Activated T-cell treated with anti-CD3 and anti-CD28 coated beads, Interleukin-2, amount 50 U/mL, for 24 hours (primary cell): ENCODE measurements around the gene MAS1.
"Not testable (repeated sequence)": the region's sequence is repeated elsewhere in the genome, so short reads cannot be mapped to it uniquely, and the experiment has no call there.

Source experiments
- DNase-seq: peaks from one replicate; pipeline ENCODE4 v3.0.0-alpha.2; 2020
- H3K27ac Mint-ChIP-seq: 2 replicates; pipeline ENCODE4 v1.8.0; 2020; ENCODE audit warnings: mild to moderate bottlenecking, mixed read lengths
- H3K27me3 Mint-ChIP-seq: 2 replicates; pipeline ENCODE4 v1.8.0; 2020; ENCODE audit warnings: mixed read lengths
- H3K36me3 Mint-ChIP-seq: 2 replicates; pipeline ENCODE4 v1.8.0; 2020; ENCODE audit warnings: low read depth, mixed read lengths
- H3K4me1 Mint-ChIP-seq: 2 replicates; pipeline ENCODE4 v1.8.0; 2020; ENCODE audit warnings: low read depth, mixed read lengths
- H3K4me3 Mint-ChIP-seq: 2 replicates; pipeline ENCODE4 v1.8.0; 2020; ENCODE audit warnings: mild to moderate bottlenecking, moderate library complexity, mixed read lengths
- H3K9me3 Mint-ChIP-seq: 2 replicates; pipeline ENCODE4 v1.8.0; 2020; ENCODE audit warnings: mixed read lengths

MAS1 gene

GRCh38 chr6:159890792-159891191 lies at the start of gene MAS1:
TSS of gene MAS1 (plus strand) at chr6:159890988. CDS start at chr6:159906956, 15,968 bp downstream.
- no peaks in the 10 kb centered on the region for H3K36me3 Mint-ChIP-seq
- no peak within 1 kb of the TSS for H3K4me3 Mint-ChIP-seq
- DNase-seq, result peak; percentile 11
- H3K4me1 Mint-ChIP-seq, result no peaks in the 10 kb centered on the region
- peaks cover 69% of the 10 kb centered on the region for H3K27me3 Mint-ChIP-seq
- no peaks in the 10 kb centered on the region for H3K9me3 Mint-ChIP-seq
- H3K27ac Mint-ChIP-seq, result no peak within 1 kb of the TSS

- Mint-ChIP-seq H3K27me3 (no peaks in the 10 kb centered on the region), H3K36me3 (no peaks in the 10 kb centered on the region), H3K27ac (no peak overlapping the region), H3K4me3 (no peak overlapping the region), H3K4me1 (peaks cover 3% of the 10 kb centered on the region), H3K9me3 (no peaks in the 10 kb centered on the region)
- DNase-seq, result no peak
These were observed 48.8 kb upstream of the MAS1 start for GRCh38 chr6:159842035-159842434.

GRCh38 chr6:159844737-159845645 lies 45.8 kb upstream of the MAS1 start:
- no peaks in the 10 kb centered on the region for H3K27me3 Mint-ChIP-seq
- H3K36me3 Mint-ChIP-seq, result no peaks in the 10 kb centered on the region
- peaks cover 3% of the 10 kb centered on the region for H3K4me1 Mint-ChIP-seq
- H3K9me3 Mint-ChIP-seq, result no peaks in the 10 kb centered on the region
- H3K4me3 Mint-ChIP-seq, result no peak overlapping the region
- no peak for DNase-seq
- H3K27ac Mint-ChIP-seq, result no peak overlapping the region

GRCh38 chr6:159848552-159848951 lies 42.2 kb upstream of the MAS1 start:
- not testable (repeated sequence) for H3K4me3 Mint-ChIP-seq, DNase-seq, H3K36me3 Mint-ChIP-seq, H3K4me1 Mint-ChIP-seq, H3K27me3 Mint-ChIP-seq, H3K9me3 Mint-ChIP-seq, H3K27ac Mint-ChIP-seq

- DNase-seq, H3K9me3 Mint-ChIP-seq, H3K27ac Mint-ChIP-seq, H3K4me1 Mint-ChIP-seq, H3K36me3 Mint-ChIP-seq, H3K27me3 Mint-ChIP-seq, H3K4me3 Mint-ChIP-seq: not testable (repeated sequence)
These were observed 40.9 kb upstream of the MAS1 start for GRCh38 chr6:159849851-159850250.

GRCh38 chr6:159852877-159853276 lies 37.9 kb upstream of the MAS1 start:
- no peak overlapping the region for H3K27ac Mint-ChIP-seq
- H3K9me3 Mint-ChIP-seq, result peaks cover 8% of the 10 kb centered on the region
- H3K4me1 Mint-ChIP-seq, result no peaks in the 10 kb centered on the region
- no peak for DNase-seq
- H3K36me3 Mint-ChIP-seq, result no peaks in the 10 kb centered on the region
- H3K27me3 Mint-ChIP-seq, result no peaks in the 10 kb centered on the region
- no peak overlapping the region for H3K4me3 Mint-ChIP-seq

GRCh38 chr6:159853754-159854153 lies 37.0 kb upstream of the MAS1 start:
- no peaks in the 10 kb centered on the region for H3K4me1 Mint-ChIP-seq
- DNase-seq, result no peak
- peaks cover 11% of the 10 kb centered on the region for H3K9me3 Mint-ChIP-seq
- no peaks in the 10 kb centered on the region for H3K36me3 Mint-ChIP-seq
- H3K27me3 Mint-ChIP-seq, result no peaks in the 10 kb centered on the region
- H3K27ac Mint-ChIP-seq, result no peak overlapping the region
- H3K4me3 Mint-ChIP-seq, result no peak overlapping the region

- peaks cover 11% of the 10 kb centered on the region for H3K9me3 Mint-ChIP-seq
- H3K36me3 Mint-ChIP-seq, result no peaks in the 10 kb centered on the region
- no peak overlapping the region for H3K4me3 Mint-ChIP-seq
- no peaks in the 10 kb centered on the region for H3K4me1 Mint-ChIP-seq
- no peak for DNase-seq
- no peaks in the 10 kb centered on the region for H3K27me3 Mint-ChIP-seq
- no peak overlapping the region for H3K27ac Mint-ChIP-seq
These were observed 35.8 kb upstream of the MAS1 start for GRCh38 chr6:159854959-159855358.

- Mint-ChIP-seq H3K36me3 (no peaks in the 10 kb centered on the region), H3K9me3 (peaks cover 11% of the 10 kb centered on the region), H3K4me1 (peaks cover 17% of the 10 kb centered on the region), H3K4me3 (no peak overlapping the region), H3K27me3 (no peaks in the 10 kb centered on the region), H3K27ac (no peak overlapping the region)
- no peak for DNase-seq
These were observed 32.5 kb upstream of the MAS1 start for GRCh38 chr6:159858259-159858658.

- Mint-ChIP-seq H3K4me1 (peaks cover 18% of the 10 kb centered on the region), H3K4me3 (no peak overlapping the region), H3K27ac (no peak overlapping the region), H3K36me3 (no peaks in the 10 kb centered on the region), H3K9me3 (peaks cover 11% of the 10 kb centered on the region), H3K27me3 (no peaks in the 10 kb centered on the region)
- no peak for DNase-seq
These were observed 30.3 kb upstream of the MAS1 start for GRCh38 chr6:159860482-159860881.

- no peak for DNase-seq
- no peak overlapping the region for H3K4me3 Mint-ChIP-seq
- peaks cover 18% of the 10 kb centered on the region for H3K4me1 Mint-ChIP-seq
- H3K27ac Mint-ChIP-seq, result peak overlapping the region; percentile 16
- no peaks in the 10 kb centered on the region for H3K27me3 Mint-ChIP-seq
- no peaks in the 10 kb centered on the region for H3K36me3 Mint-ChIP-seq
- H3K9me3 Mint-ChIP-seq, result peaks cover 7% of the 10 kb centered on the region
These were observed 28.7 kb upstream of the MAS1 start for GRCh38 chr6:159862103-159862502.

GRCh38 chr6:159863341-159863740 lies 27.4 kb upstream of the MAS1 start:
- not testable (repeated sequence) for H3K4me3 Mint-ChIP-seq, H3K9me3 Mint-ChIP-seq, H3K27me3 Mint-ChIP-seq, DNase-seq, H3K36me3 Mint-ChIP-seq, H3K27ac Mint-ChIP-seq
- H3K4me1 Mint-ChIP-seq, result peaks cover 18% of the 10 kb centered on the region

- no peaks in the 10 kb centered on the region for H3K27me3 Mint-ChIP-seq
- DNase-seq, result no peak
These were observed 25.4 kb upstream of the MAS1 start for GRCh38 chr6:159865226-159865920.

GRCh38 chr6:159866286-159867247 lies 24.2 kb upstream of the MAS1 start:
- no peak overlapping the region for H3K27ac Mint-ChIP-seq
- no peak overlapping the region for H3K4me3 Mint-ChIP-seq
- H3K36me3 Mint-ChIP-seq, result no peaks in the 10 kb centered on the region
- H3K9me3 Mint-ChIP-seq, result no peaks in the 10 kb centered on the region
- no peak for DNase-seq
- H3K4me1 Mint-ChIP-seq, result peaks cover 16% of the 10 kb centered on the region
- no peaks in the 10 kb centered on the region for H3K27me3 Mint-ChIP-seq

More at GRCh38 chr6:159865226-159865920, 25.4 kb upstream of the MAS1 start:
- no peak overlapping the region for H3K27ac Mint-ChIP-seq
- no peaks in the 10 kb centered on the region for H3K36me3 Mint-ChIP-seq
- H3K4me1 Mint-ChIP-seq, result peaks cover 18% of the 10 kb centered on the region
- no peak overlapping the region for H3K4me3 Mint-ChIP-seq
- H3K9me3 Mint-ChIP-seq, result no peaks in the 10 kb centered on the region
